Coronary artery (tissue), 2 donors: ENCODE results near the gene ADAMTSL3.

Experiments used
- DNase-seq: peaks from one replicate; pipeline ENCODE4 v3.0.0-alpha.2; 2017; ENCODE audit warnings: low spot score
- H3K27ac ChIP-seq, 2 donors: fragments of 200-600 bp; sonication (generic); one replicate each; pipeline ENCODE4 v1.5.1; 2016 to 2019
- H3K4me3 ChIP-seq: fragments of 200-600 bp; sonication (generic); 2 replicates; pipeline ENCODE4 v1.5.1; 2016; ENCODE audit warnings: mild to moderate bottlenecking, moderate library complexity
- CTCF ChIP-seq: fragments of 200-600 bp; sonication (generic); IDR thresholded peaks from one replicate; pipeline ENCODE4 v1.5.1; 2019; ENCODE audit warnings: antibody characterized with exemption

Gene ADAMTSL3

GRCh38 chr15:83858820-83859505 lies 205.0 kb downstream of the ADAMTSL3 start:
- TF ChIP-seq CTCF = no peak

GRCh38 chr15:83866692-83867091 lies 212.8 kb downstream of the ADAMTSL3 start:
- TF ChIP-seq CTCF = no peak
- no peak overlapping the region for H3K4me3 ChIP-seq
- H3K27ac ChIP-seq = no peak overlapping the region
- no peak for DNase-seq

More at GRCh38 chr15:83858820-83859505, 205.0 kb downstream of the ADAMTSL3 start:
- no peak for DNase-seq
- Histone ChIP-seq H3K27ac (no peak overlapping the region), H3K4me3 (no peak overlapping the region)

GRCh38 chr15:83869341-83869740 lies 215.4 kb downstream of the ADAMTSL3 start:
- no peak overlapping the region for H3K4me3 ChIP-seq
- no peak for TF ChIP-seq CTCF
- no peak overlapping the region for H3K27ac ChIP-seq

GRCh38 chr15:83871808-83872559 lies 218.1 kb downstream of the ADAMTSL3 start:
- Histone ChIP-seq H3K4me3 (no peak overlapping the region), H3K27ac (no peak overlapping the region)
- no peak for DNase-seq
- no peak for TF ChIP-seq CTCF

More at GRCh38 chr15:83869341-83869740, 215.4 kb downstream of the ADAMTSL3 start:
- DNase-seq = no peak

- no peak for TF ChIP-seq CTCF
- DNase-seq = no peak
- H3K27ac ChIP-seq = no peak overlapping the region
- H3K4me3 ChIP-seq = no peak overlapping the region
Observed at GRCh38 chr15:83873966-83874365, 220.0 kb downstream of the ADAMTSL3 start.

GRCh38 chr15:83880529-83880928 lies 226.6 kb downstream of the ADAMTSL3 start:
- Histone ChIP-seq H3K27ac (no peak overlapping the region), H3K4me3 (no peak overlapping the region)
- TF ChIP-seq CTCF = no peak
- no peak for DNase-seq

GRCh38 chr15:83881156-83881555 lies 227.2 kb downstream of the ADAMTSL3 start:
- DNase-seq = no peak
- no peak for TF ChIP-seq CTCF
- Histone ChIP-seq H3K27ac (no peak overlapping the region), H3K4me3 (no peak overlapping the region)
